Prostate gland (tissue), 2 donors: ENCODE data around the gene SIDT2. TPM values are rescaled to one million over a fixed set of nuclear protein-coding genes. Genes with fewer than 3 reads are reported as not detected.

Experiments
- DNase-seq: peaks from one replicate; pipeline ENCODE4 v3.0.0-alpha.2; 2019; ENCODE audit warnings: low spot score
- H3K27ac ChIP-seq, 2 donors: fragments of 200-600 bp; sonication (generic); 2 replicates each; pipeline ENCODE4 v1.5.1; 2017 to 2019
- H3K27me3 ChIP-seq: fragments of 200-600 bp; sonication (generic); replicated peaks from 2 replicates; pipeline ENCODE4 v1.5.1; 2019; ENCODE audit not compliant: insufficient read depth
- H3K36me3 ChIP-seq, 2 donors: fragments of 200-600 bp; sonication (generic); 1 replicate in 1 of 2; 2 replicates in 1 of 2; pipeline versions ENCODE4 v1.5.1 to v1.8.1; 2017 to 2019
- H3K4me1 ChIP-seq: fragments of 200-600 bp; sonication (generic); replicated peaks from 2 replicates; pipeline ENCODE4 v1.5.1; 2019
- H3K4me3 ChIP-seq, 2 donors: fragments of 200-600 bp; sonication (generic); 2 replicates each; pipeline ENCODE4 v1.5.1; 2017 to 2019
- H3K9me3 ChIP-seq: fragments of 200-600 bp; sonication (generic); 2 replicates; pipeline ENCODE4 v1.5.1; 2017
- POLR2A ChIP-seq: fragments of 450-650 bp; IDR thresholded peaks from one replicate; pipeline ENCODE4 v1.6.1; 2016; ENCODE audit warnings: antibody characterized with exemption, mild to moderate bottlenecking
- POLR2AphosphoS5 ChIP-seq: sonication (generic); formaldehyde crosslinking; IDR thresholded peaks from one replicate; pipeline ENCODE4 v1.6.1; 2017; ENCODE audit warnings: antibody characterized with exemption
- WGBS: methylation state at CpG from one replicate; pipeline ENCODE4 v1.1.5; 2018; 5-methylcytosine and 5-hydroxymethylcytosine counted together
- intact Hi-C: fragments of 100-400 bp; cut with DNase I; formaldehyde crosslinking; loops from one replicate; pipeline ENCODE4 v1.14.2; 2022
- total RNA-seq, 2 donors: library from RNA; depleted of rRNA; stranded (reverse); fragments of >200 nt; gene quantifications; one replicate each; pipeline ENCODE4 v1.1.0, GENCODE V29; 2016
- TF ChIP-seq, protein P1 (sequence below), 4 experiments: fragments of 200-600 bp in 2 of 4; fragments of 450-650 bp in 2 of 4; sonication (generic) in 2 of 4; IDR thresholded peaks; 1 replicate in 3 of 4; 2 replicates in 1 of 4; pipeline ENCODE4 v1.5.1; 2016 to 2019; ENCODE audit warnings: antibody characterized with exemption in 4 of 4, mild to moderate bottlenecking in 2 of 4, moderate library complexity in 2 of 4

Gene SIDT2
- total RNA-seq, 2 donors from 2014 or later = 69.5 to 144 TPM

DNA sequence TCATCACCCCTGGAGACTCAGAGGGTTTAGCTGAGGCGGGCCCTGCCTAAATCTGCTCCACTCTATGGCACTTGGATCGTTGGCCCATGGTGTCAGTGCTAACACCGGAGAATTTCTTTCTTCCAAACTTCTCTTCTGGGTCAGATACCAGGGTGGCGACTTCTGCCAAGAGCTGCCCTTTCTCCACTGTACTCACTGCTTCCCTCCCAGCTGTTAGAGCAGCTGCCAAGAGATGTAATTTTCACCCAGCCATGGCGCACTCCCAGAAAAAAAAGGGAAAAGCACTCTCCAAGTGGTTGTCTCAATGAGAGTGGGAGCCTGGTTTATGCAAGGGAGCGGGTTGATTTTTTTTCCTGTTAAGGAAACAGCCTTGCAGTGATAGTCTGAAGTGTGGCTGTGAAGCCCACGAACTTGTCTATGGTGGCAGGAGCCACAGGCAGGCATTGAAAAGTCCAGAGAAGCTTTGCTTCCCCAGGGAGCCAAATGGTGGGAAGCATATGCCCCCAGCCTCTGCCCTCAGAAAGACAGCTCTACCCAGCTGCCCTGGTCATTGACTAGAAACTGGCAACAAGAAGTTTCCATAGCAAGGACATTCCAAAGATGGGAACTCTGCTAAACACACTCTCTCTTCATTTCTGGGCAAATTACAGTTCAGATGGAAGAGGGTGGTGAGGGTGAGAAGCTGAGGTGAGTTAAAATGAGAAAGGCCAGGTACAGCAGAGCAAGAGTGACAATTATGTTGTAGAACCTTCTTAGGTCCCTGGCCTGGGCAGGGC, 42.6 kb downstream of the SIDT2 start:
- peaks cover 6% of the 10 kb centered on the region for H3K4me1 ChIP-seq
- H3K36me3 ChIP-seq = peaks cover 5 to 6% of the 10 kb centered on the region in 2 donors
- no peak for DNase-seq
- no peaks in the 10 kb centered on the region for H3K9me3 ChIP-seq
- no peaks in the 10 kb centered on the region for H3K27me3 ChIP-seq
- TF ChIP-seq, protein P1, sequence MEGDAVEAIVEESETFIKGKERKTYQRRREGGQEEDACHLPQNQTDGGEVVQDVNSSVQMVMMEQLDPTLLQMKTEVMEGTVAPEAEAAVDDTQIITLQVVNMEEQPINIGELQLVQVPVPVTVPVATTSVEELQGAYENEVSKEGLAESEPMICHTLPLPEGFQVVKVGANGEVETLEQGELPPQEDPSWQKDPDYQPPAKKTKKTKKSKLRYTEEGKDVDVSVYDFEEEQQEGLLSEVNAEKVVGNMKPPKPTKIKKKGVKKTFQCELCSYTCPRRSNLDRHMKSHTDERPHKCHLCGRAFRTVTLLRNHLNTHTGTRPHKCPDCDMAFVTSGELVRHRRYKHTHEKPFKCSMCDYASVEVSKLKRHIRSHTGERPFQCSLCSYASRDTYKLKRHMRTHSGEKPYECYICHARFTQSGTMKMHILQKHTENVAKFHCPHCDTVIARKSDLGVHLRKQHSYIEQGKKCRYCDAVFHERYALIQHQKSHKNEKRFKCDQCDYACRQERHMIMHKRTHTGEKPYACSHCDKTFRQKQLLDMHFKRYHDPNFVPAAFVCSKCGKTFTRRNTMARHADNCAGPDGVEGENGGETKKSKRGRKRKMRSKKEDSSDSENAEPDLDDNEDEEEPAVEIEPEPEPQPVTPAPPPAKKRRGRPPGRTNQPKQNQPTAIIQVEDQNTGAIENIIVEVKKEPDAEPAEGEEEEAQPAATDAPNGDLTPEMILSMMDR (IDR thresholded peaks at IDR 0.05) = no peak
- no peak for TF ChIP-seq POLR2AphosphoS5
- no peak for TF ChIP-seq POLR2A
- no peak overlapping the region for H3K4me3 ChIP-seq
- intact Hi-C loops = loop anchor here (2.0 to 5.0 kb wide), 2 partner anchors 22 to 339 kb away; partner anchors contain the start of gene TAGLN
- H3K27ac ChIP-seq = peak overlapping the region; percentile 62 to 78
- WGBS = 57% methylated on average over 7 of the region's 7 CpGs

DNA sequence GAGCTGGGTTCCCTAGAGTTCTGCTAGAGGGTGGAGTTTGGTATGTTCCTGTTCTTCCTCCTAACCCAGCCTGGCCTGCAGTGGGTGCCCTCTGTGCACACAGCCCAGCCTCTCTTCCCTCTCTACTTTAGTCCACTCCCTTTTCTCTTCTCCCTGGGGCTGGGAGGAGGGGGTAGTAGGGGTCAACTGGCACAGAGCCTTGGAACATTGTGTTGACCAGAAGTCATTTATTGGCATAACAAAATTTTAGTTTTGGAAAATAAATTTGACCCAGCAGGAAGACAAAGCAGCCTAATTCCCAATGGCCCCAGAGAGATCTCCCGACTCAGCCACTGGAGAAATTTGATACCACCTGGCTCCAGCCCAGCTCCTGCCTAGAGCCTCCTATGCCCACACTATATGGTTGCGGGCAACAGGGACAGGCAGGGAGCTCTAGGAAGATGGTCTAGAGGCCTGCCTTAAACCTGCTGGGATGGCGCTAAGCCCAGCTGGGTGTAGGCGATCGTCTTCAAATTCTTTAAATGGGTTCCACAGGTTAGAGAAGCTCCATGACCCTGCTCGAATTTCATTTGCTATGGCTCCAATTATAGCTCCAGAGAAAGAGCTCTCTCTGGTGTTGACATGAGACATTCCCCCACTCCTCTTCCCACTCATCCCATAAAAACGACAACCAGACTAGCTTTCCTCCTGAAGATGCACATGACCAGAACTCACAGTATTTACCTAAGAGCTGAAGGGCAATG, 43.4 kb downstream of the SIDT2 start:
- 21% methylated on average over 7 of the region's 7 CpGs for WGBS
- no peaks in the 10 kb centered on the region for H3K9me3 ChIP-seq
- peak; percentile 41 for DNase-seq
- H3K4me1 ChIP-seq = peaks cover 6% of the 10 kb centered on the region
- no peak overlapping the region for H3K4me3 ChIP-seq
- H3K36me3 ChIP-seq = peaks cover 5 to 6% of the 10 kb centered on the region in 2 donors
- H3K27ac ChIP-seq = peak overlapping the region; percentile 62 to 78
- no peaks in the 10 kb centered on the region for H3K27me3 ChIP-seq
- peak; percentile 71 for TF ChIP-seq POLR2AphosphoS5
- TF ChIP-seq, protein P1 (IDR thresholded peaks at IDR 0.05) = no peak
- no peak for TF ChIP-seq POLR2A
- intact Hi-C loops = loop anchor here (2.0 to 5.0 kb wide), 2 partner anchors 23 to 340 kb away; partner anchors contain the start of gene TAGLN

DNA sequence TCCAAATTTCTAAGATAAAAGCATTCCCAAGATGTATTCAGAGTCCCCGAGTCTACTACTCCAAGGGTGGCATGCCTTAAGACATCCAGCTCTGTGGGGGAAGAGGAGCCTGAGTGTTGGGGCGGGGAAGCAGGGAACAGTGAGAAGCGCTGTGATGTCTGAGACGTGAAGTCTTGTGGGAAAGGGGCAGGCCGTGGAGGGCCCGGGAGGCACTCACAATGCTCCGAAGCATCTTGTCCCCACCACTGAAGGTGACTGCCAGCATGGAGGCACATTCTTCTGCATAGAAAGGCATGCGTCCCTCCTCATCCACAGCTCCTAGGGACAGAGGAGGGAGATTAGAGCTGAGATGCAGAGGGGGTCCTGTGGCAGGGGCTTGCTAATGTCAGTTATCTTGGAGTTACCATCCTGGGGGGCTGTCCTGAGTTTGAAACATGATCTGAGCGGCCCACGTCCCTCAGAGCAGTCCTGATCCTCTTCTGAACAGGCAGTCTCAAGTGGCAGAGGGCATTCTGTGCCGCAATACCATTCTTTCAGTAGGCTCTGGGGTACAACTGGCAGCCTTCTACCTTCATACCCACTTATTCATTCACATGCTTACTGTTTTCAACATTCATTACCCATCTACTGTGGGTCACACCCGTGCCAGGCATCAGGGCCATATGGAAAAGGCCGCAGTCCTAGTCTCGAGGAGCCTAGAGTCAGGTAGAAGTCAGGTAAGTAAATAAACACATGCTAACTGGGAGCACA, 44.6 kb downstream of the SIDT2 start:
- TF ChIP-seq POLR2AphosphoS5 = no peak
- TF ChIP-seq, protein P1 (IDR thresholded peaks at IDR 0.05) = no peak
- no peak for TF ChIP-seq POLR2A
- Histone ChIP-seq H3K27me3 (no peaks in the 10 kb centered on the region), H3K9me3 (no peaks in the 10 kb centered on the region), H3K27ac (peak overlapping the region; percentile 62 to 78), H3K4me1 (peaks cover 6% of the 10 kb centered on the region), H3K4me3 (no peak overlapping the region), H3K36me3 (peaks cover 4 to 6% of the 10 kb centered on the region in 2 donors)
- 81% methylated on average over 14 of the region's 14 CpGs for WGBS
- intact Hi-C loops = loop anchor here (5.0 kb wide), 1 partner anchor 341 kb away; no protein-coding TSS in a partner anchor
- no peak for DNase-seq

DNA sequence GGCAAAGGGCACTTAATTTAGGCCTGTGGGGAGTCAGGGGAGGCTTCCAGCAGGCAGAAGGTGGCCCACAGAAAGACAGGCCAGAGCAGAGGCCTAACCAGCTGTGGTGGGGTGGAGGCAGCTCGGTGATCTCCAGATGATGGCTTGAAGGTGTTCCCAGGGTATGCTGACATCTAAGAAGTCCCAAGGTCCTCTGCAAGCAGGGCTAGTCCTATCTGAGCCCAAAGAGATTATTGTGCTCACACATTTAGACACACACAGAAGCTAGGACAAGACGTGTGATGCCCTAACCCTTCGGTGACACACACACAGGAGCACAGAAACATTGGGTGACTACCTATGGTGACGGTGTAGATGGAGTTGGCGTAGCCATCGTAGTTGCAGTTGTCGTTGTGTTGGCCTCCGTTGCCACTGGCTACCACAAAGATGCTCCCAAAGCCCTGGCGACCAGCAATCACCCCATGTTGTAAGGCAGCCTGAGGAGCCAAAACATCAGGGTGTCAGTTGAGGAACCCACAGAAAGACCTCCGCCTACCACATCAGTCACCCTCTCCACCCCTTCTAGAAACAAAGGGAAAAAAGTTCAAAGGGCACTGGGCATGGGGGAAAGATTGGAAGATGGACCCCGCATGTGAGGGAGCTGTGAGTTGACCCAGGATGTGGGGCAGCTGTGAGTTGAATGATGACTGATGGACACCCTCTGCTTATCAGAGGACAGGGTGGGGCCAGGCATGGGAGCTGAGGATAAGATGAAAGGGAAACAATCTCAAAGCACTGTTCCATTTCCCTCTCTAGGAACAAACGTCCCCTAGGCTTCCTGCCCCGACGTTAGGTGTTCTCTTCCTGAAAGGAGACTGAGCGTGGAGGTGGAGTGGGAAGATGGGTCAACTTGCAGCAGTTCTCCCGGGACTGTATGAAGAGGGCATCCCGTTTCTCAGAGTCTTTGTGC, 45.5 kb downstream of the SIDT2 start:
- no peak for DNase-seq
- Histone ChIP-seq H3K4me1 (peaks cover 6% of the 10 kb centered on the region), H3K27me3 (no peaks in the 10 kb centered on the region), H3K9me3 (no peaks in the 10 kb centered on the region), H3K36me3 (peaks cover 0 to 6% of the 10 kb centered on the region in 2 donors), H3K4me3 (no peak overlapping the region), H3K27ac (peak overlapping the region; percentile 62 to 78)
- 88% methylated on average over 15 of the region's 17 CpGs for WGBS
- TF ChIP-seq POLR2AphosphoS5 (no peak), POLR2A (no peak)
- TF ChIP-seq, protein P1 (IDR thresholded peaks at IDR 0.05) = no peak
- intact Hi-C loops = loop anchor here (5.0 kb wide), 1 partner anchor 342 kb away; no protein-coding TSS in a partner anchor
